CD4-positive, alpha-beta T cell treated with Interleukin-4 for 1 hour (primary cell): ENCODE results near the gene RTL5.
A peak's percentile ranks its signal among the peaks of the same experiment; 100 is the strongest.
"Not testable (repeated sequence)": the region's sequence is repeated elsewhere in the genome, so short reads cannot be mapped to it uniquely, and the experiment has no call there.

Source experiments
- DNase-seq, 2 donors: peaks; one replicate each; pipeline ENCODE4 v3.0.0-alpha.2; 2020 to 2022

The RTL5 gene

DNA sequence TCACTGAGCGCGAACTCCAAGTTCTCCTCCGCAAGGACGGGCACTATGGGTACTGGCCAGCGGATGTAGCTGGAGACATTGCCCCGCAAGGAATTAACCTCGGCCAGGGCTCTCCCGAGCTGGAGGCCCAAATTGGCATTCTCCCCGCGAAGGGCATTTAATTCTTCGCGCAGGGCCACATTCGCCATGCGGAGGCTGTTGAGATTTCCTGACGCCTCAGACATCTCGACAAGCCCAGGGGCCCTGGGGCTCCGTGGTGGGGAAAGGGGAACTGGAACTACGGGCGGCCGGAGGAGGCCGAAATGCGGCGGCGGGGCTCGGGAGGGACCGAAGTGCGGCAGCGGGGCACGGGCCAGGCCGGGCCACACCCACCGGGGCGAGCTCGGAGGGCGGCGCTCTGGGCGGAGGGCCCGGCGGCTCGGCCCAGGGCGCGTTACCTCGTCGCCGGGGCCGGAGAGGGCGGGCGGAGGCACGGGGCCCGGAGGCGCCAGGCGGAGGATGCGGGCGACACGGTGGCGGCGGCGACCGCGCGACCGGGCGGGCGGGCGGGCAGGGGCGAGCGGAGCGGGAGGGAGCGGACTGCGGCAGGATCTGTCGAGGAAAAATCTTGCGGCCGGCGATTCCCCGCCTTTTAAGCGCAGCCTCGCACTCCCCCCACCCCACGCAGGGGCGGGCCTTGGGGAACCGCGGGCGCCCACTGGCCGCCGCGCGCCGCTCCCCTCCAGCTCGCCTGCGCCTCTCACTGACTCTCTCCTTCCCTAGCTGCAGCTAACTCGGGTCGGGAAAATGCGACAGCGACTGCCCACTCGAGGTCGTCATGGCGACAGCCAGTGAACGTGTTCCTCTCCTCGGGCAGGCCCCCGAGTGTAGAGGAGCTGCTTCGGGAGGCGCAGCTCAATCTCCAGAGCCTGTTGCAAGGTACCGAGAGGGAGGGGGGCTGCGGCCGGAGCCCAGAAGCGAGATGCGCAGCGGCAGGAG lies at the start of gene RTL5:
RTL5 (minus strand) TSS at position 599 of the 978 bp plus-strand sequence.
- DNase-seq: peak; percentile 66 to 69

DNA sequence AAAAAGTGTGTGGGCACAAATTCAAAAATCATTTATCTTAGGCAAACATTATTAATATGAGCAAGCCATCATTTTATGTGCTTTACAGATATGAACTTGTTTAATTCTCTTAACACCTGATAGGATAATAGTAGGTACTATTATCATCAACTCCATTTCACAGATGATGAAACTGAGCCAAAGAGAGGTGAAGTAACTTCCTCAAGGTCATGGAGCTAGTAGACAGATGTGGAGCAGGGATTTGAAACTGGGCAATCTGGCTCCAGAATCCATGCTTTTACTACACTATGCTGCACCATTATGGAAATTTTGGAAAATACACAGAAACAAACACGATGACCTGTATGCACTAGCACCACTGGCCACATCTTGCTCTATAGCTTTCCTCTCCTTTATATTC lies 48.8 kb upstream of the RTL5 start:
- DNase-seq: no peak

DNA sequence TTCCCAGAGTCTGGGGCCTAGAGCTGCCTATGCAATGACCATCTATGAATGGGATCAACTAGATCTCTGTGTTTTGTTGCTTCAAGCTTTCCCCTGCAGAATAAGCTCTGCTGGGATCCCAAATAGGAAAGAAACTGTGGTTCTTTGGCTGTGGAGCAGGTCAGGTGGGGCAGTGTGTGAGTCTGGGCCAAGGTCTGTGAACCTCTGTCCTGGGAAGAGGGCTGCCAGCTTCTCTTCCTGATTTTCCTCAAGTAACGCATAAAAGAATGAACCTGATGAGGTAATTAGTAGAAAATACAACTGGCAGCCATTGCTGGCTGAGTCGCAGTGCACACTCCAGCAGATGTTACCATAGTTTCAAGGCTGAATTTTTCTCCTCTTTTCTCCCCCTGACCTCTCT lies 45.3 kb upstream of the RTL5 start:
- no peak for DNase-seq

DNA sequence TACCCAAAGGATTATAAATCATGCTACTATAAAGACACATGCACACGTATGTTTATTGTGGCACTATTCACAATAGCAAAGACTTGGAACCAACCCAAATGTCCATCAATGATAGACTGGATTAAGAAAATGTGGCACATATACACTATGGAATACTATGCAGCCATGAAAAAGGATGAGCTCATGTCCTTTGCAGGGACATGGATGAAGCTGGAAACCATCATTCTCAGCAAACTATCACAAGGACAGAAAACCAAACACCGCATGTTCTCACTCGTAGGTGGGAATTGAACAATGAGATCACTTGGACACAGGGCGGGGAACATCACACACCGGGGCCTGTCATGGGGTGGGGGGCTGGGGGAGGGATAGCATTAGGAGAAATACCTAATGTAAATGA lies 44.6 kb upstream of the RTL5 start:
- DNase-seq: not testable (repeated sequence)

DNA sequence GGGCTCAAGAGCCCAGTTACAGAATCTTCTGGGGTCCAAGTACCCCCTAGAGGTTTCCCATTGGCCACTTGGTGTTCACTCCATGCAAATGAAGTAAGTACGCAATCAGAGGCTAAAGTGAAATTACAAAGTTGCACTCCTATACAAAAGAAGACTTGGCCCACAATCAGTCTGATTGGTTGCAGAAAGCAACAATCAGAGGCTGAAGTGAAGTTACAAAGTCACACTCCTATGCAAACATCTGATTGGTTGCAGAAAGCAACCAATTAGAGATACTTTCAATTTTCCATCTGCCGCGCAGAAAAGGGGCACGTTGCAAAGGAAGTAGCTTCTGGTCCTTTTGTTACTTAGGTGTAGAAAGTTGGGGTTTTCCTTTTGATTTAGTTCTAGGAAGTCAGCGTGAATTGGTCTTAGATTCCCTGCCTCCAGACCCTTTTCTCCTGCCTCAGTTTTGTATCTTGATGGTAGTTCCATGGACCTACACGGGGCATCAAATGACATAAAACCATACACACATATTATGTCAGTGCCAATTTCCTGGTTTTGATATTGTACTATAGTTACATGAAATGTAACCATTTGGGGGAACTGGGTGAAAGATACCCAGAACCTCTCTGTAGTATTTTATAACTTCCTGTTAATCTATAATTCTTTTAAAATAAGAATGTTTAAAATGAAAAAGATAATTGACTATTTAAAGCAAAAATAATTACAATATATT lies 37.5 kb upstream of the RTL5 start:
- DNase-seq: peak; percentile 54 to 83

DNA sequence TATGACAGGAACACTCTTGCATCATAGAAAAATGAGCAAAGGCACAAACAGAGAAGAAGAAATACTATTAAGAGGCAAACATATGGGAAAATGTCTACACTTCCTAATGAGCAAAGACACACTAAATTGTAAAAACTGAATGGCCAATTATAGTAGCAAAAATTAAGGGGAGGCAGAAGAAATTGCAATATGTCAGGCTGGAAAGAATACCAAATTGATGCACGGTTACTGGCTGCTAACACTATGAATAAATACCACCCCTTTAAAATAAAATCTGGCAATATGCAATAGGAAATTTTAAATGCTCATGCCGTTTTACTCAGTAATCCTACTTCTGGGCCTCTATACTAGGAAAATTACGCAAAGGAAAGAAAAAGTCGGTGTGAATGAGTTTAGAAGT lies 33.8 kb upstream of the RTL5 start:
- DNase-seq: no peak

DNA sequence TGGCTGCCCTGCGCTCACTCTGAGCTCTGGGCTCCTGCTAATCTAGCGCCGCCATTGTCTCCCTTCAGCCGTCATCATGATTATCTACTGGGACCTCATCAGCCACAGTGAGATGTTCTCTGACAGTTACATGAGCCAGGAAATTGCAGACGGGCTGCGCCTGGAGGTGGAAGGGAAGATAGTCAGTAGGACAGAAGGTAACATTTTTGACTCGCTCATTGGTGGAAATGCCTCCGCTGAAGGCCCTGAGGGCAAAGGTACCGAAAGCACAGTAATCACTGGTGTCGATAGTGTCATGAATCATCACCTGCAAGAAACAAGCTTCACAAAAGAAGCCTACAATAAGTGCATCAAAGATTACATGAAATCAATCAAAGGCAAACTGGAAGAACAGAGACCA lies 28.1 kb upstream of the RTL5 start:
- no peak for DNase-seq

DNA sequence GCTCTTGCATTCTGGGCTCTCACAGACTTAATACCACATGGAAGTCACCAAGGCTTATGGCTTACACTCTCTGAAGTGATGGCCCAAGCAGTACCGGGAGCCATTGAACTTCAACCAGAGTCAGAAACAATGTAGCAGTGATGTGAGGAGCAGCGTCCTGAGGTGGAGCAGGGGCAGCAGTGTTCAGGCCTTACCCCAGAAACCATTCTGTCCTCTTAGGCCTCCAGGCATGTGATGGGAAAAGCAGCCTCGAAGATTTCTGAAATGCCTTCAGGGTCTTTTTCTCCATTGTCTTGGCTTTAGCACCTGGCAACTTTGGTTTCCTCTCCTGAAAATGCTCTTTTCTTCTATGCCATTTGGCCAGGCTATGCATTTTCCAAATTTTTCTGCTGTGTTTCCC lies 27.1 kb upstream of the RTL5 start:
- no peak for DNase-seq

DNA sequence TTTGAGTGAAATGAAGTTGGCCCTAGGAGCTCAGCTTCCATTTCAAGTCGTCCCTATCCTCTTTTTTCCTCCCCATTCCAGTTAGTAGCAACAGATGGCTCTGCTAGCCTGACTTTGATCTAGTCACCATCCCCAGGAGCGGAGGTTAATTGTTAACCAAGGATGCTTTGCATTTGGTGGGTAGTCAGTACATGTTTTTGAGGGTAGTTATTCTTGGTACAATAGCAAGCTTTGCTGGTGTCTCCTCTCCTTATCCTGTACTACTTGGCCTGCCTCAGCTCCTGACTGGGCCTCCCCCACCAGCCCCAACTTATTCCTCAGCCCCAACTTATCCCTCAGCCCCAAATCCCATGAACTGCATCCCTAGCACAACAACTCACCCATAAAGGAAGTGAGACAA lies 14.8 kb upstream of the RTL5 start:
- no peak for DNase-seq

DNA sequence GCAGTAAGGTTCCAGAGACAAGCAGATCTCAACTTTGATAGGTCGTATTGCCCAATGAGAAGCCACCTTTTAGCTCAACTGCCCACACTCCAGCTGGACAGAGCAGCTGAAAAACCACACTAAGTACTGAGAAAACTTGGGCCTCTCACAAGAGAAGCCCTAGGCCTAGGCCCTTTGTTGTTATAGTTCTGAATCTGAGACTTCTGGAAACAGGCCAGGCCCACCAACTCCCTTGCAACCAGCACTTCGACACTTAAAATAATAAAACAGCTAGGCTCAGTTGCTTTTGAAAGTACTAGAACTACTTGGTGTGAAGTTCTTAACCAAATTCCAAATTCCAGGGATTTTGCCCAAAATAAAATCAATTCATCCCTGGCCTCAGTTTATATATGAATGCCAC lies 13.5 kb upstream of the RTL5 start:
- DNase-seq: no peak

DNA sequence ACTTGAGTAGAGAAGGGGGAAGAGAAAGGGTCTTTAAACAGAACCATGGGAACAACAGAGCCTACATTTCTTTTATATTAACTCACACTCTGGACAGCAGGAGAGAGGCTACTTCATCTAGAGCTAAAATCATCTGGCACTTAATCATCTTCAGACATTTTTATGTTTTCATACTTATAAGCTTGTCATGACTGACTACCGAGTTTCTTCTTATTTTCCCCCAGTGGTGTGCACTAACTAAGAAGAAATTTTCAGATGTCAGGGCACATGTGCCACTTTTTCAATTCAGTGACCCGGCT lies 11.8 kb upstream of the RTL5 start:
- no peak for DNase-seq

DNA sequence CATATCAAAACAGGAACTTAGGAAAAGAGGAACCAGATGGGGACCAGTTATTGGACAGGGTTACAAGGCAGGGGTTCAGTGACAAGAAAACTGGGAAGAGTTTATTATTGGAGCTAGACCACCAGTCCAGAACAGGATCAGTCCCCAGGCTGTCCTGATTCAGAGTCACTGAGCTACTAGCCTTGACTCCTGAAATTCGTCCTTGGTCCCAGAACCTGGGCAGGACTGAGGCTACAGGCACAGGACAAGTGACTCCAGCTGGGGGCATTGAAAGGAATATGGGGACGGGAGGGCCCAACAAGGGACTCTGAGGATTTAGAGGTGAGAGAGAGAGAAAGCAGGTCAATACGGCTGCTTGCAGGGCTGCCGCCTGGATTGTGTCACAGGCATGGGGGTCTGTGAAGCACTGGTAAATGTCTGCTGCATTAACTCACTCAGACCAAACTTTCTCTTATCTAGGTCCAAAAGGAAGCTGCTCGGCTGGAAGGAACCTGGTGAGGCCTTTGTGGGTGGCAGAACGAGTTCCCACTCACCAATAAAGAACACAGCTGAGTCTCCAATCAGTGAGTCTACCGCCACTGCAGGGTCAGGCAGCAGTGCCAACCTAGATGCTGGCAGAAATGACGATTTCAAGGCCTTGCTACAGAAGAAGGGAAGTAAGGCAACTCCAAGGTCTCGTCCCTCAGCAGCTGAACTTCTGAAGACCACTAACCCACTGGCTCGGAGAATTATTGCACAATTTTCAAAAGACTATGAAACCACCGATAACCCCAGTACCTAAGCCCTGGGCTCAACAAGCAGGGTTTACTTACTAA lies 11.3 kb upstream of the RTL5 start:
- DNase-seq: no peak

DNA sequence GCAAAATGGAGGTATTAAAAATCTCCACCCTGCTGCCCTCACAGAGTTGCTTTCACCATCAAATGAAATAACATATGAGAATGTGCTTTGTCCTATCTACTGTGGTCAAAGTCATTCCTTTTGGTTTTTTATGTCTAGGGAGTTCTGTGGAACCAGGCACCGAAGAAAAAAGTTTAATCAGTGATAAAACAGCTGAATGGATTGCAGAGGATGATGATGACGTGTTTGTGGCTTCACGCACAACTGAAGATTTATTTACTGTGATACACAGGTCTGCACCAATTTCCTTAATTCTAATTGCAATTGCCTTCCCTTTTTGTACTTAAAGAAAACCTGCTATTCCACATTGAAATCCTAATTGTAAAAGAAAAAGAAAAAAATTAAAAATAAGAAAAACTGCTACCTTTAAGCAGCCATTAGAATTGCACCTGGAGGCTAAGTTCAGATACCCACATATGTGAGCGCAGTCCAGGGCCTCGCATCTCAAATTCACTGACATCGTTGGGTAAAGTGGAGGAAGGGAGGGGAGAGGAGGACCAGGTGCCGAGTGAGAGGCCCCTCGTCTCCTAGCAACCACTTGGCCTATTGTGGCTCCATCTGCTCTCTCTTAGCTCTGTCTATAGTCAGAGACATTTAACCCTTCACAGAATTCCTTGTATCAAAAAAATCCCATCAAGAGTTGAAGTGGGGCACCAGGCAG lies 10.5 kb upstream of the RTL5 start:
- no peak for DNase-seq

DNA sequence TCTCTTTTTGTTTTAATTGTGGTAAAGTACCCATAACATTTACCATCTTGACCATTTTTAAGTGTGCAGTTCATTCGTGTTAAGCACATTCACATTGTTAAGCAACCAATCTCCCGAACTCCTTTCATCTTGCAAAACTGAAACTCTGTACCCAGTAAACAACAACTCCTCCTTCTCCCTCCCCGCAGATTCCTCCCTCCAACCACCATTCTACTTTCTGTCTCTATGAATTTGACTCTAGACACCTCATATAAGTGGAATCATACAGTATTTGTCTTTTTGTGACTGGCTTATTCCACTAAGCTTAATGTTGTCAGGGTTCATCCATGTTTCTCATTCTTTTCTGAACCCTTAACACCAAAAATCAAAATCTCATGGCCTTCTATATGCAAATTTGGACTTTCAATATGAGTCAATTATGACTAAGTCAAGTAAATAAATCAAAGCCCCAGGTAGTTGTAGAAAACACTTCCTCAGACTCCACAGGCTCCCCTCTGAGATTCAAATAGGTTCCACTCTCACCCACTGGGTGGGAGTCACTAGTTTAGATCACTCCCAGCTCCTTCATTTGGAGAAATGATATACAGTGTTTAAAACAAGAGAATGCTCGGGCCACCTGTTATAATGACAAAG lies 9.8 kb upstream of the RTL5 start:
- no peak for DNase-seq

DNA sequence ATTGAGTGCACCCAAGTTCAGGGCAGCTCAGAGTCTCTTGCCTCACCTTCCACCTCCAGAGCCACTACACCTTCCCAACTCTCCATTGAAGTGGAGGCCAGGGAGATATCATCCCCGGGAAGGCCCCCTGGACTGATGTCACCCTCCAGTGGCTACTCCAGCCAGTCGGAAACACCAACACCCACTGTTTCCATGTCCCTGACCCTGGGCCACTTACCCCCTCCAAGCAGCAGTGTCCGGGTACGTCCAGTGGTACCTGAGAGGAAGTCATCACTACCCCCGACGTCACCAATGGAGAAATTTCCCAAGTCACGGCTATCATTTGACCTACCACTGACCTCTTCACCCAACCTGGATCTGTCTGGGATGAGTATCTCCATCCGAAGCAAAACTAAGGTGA lies 7.8 kb upstream of the RTL5 start:
- no peak for DNase-seq

DNA sequence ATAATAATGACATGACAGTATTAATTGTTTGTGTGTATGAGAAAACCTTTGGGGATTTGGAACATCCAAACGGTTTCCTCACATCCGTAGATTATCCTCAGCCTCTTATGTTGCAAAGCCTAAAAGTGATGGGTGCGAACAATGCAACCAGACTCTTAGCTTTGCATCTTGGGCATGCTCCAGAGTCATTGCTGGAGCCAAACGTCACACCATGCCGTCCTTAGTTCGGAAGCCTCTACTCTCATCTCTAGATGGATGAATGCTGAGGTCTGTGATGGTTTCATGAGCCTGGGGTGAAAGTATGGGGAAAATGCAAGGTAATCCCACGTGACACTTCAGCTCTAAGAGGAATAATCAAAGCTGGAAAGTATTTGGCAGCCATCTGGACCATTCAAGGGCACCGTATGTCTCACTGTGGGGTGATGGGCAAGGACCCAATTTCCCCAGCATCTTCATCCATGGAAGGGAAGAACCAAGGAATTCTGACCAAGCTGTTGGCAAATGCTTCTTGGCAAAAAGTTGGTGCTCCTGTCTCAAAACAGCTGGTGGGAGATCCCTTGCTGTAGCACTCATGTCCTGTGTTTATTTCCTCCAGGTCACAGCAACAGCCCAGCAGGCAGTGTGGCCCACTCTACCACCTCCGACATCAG lies 6.3 kb upstream of the RTL5 start:
- no peak for DNase-seq

DNA sequence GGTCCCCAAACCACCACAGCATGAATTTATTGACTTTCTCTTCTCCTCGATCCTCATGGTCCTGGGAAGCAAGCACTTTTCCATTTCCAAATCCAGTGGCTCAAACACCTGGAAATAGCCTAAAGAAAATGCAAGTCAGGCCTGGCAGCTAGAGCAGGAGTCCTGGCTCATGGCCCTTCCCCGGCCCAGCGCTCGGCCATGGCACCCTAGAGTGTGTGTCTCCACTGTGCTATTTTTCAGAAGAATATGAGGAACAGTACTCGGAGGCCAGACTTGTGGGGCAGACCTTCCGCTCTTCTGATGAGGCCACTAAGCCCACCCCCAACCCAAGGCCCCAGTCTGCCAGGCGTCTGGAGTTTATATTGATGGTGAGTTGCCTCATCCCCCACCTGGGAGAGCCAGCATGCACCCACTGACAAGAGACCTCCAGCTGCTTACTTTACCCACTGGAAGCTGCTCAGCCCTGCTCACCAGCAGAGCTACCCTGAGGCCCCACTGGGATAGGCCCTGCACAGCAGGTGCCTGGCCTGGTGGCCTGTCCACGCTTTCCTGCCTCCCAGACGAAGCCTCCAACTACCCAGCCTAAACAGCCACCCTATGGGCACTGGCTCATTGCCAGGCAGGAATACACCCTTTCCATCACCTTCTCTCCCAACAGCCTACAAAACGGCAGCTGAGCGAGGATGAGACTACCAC lies 2.3 kb upstream of the RTL5 start:
- no peak for DNase-seq

DNA sequence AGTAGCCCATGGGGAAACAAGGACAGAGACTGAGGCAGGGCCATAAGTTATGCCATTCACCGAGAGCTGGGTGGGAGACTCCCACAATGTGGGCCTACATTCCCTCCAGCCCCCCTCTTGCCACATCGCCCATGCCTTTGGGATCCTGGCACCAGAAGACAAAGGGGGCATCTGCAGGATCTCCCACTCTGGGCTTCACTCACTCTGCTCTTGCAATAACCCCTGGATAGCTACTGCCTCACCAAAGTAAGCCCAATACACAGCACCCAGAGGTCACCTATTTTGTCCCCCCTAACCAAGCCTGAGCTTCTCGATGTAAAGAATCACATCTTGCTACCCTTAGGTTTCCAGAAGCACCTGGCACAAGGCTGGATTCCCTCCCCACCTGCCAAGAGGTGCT lies 741 bp upstream of the RTL5 start:
- no peak for DNase-seq

DNA sequence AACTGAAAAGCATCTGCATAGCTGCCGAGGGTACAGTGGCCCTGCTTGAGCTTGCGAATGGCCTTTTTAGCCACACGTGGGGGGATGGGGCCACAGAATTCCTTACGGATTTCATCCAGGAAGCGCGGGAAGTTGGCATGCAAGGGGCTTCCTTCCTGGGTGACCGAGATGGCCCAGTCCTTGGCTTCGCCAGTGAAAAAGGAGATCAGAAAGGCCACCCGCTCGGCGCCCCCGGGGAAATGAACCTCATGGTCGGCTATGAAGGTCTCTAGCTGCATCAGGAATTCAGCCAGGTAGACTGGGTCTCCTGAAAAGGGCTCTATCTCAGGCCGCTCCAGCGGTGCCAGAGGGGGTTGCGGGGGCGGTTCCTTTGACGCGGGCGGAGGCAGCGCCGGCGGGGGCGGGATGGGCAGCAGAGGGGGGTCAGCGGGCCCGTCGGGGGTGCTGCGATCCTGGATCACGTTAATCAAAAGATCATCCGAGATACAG lies 909 bp downstream of the RTL5 start:
- DNase-seq: no peak

DNA sequence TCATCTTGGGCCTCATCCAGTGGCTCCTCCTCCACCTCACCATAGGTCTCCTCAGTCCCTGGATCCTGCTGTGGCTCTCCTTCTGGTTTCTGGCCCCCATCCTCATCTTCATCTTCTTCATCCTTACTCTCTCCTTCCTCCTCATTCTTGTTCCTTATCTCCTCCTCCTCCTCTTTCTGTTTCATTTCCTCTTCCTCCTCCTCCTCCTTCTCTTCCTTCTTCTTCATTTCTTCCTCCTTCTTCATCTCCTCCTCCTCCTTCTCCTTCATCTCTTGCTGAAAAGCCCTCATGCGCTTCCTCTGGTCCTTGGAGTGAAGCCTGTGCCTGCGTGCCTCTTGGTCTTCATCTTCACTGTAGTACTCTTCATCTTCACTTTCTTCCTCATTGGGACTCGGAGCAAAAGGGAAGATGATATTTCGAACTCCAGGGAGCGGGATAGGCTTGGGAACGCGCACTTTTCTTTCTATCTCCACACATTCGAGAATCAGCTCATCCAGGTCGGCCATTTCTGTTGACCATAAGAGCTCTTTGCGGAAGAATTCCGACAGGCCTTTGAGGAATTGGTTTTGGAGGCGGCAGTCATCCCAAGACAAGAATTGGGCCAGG lies 1.5 kb downstream of the RTL5 start:
- DNase-seq: no peak

DNA sequence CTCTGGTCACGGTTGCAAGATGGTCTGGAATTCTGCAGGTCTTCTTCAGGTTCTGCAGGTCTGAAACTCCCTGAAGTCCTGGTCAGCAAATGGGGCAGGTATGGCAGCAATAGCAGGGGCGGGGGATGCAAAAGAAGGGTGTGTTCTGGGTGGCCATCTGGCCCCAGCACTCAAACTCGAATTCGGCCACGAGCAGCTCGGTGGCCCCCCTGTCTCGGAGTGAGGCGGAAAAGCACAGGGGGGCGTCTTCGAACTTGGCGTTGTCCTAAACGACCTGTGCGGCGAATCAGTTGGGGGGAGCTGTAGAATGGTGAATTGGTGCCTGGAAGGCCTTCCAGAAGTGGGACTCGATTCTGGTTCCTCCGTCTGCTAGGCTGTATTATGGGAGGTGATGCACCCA lies 2.1 kb downstream of the RTL5 start:
- DNase-seq: no peak
